22Rv1 (cell line): ENCODE data around the gene PSMC5.
"Not testable (repeated sequence)": the region's sequence is repeated elsewhere in the genome, so short reads cannot be mapped to it uniquely, and the experiment has no call there.

ENCODE experiments used
- CTCF ChIP-seq: fragments of 450-650 bp; IDR thresholded peaks from 2 replicates; pipeline ENCODE4 v1.5.1; 2017; ENCODE audit warnings: mild to moderate bottlenecking
- ZFX ChIP-seq: fragments of 450-650 bp; IDR thresholded peaks from 2 replicates; pipeline ENCODE4 v1.6.1; 2017; ENCODE audit warnings: antibody characterized with exemption, borderline replicate concordance

GRCh38 chr17:63869491-63870291, 42.5 kb downstream of the PSMC5 start:
- not testable (repeated sequence) for TF ChIP-seq CTCF, ZFX
